Peyer's patch (tissue), 4 donors: ENCODE measurements around the gene IFITM1. TPM values are rescaled to one million over a fixed set of nuclear protein-coding genes. Genes with fewer than 3 reads are reported as not detected.

Source experiments
- DNase-seq, 3 donors: peaks; one replicate each; pipeline ENCODE4 v3.0.0-alpha.2; 2017 to 2019
- H3K27ac ChIP-seq, 4 donors: fragments of 200-600 bp; sonication (generic); one replicate each; pipeline ENCODE4 v1.5.1; 2016 to 2019
- H3K27me3 ChIP-seq, 2 donors: fragments of 200-600 bp; sonication (generic); one replicate each; pipeline ENCODE4 v1.5.1; 2019
- H3K36me3 ChIP-seq, 3 donors: fragments of 200-600 bp; sonication (generic); one replicate each; pipeline ENCODE4 v1.5.1; 2016 to 2019
- H3K4me1 ChIP-seq, 4 donors: fragments of 200-600 bp; sonication (generic); one replicate each; pipeline ENCODE4 v1.5.1; 2016 to 2019
- H3K4me3 ChIP-seq, 4 donors: fragments of 200-600 bp; sonication (generic); 1 replicate in 3 of 4; 2 replicates in 1 of 4; pipeline ENCODE4 v1.5.1; 2016 to 2019; ENCODE audit warnings: mild to moderate bottlenecking in 1 of 4
- H3K9me3 ChIP-seq, 4 donors: fragments of 200-600 bp; sonication (generic); one replicate each; pipeline ENCODE4 v1.5.1; 2016 to 2019; ENCODE audit warnings: mild to moderate bottlenecking in 1 of 4
- POLR2A ChIP-seq, 2 donors: fragments of 450-650 bp; IDR thresholded peaks; one replicate each; pipeline ENCODE4 v1.5.1; 2017; ENCODE audit warnings: antibody characterized with exemption in 2 of 2, mild to moderate bottlenecking in 2 of 2, moderate library complexity in 2 of 2
- total RNA-seq, 4 donors: library from RNA; depleted of rRNA; stranded (reverse); fragments of >200 nt; gene quantifications; one replicate each; pipeline ENCODE4 v1.1.0, GENCODE V29; 2016
- TF ChIP-seq, protein P1 (sequence below), 6 experiments: fragments of 450-650 bp in 4 of 6; fragments of 200-600 bp in 2 of 6; sonication (generic) in 1 of 6; IDR thresholded peaks; one replicate each; pipeline ENCODE4 v1.5.1; 2017 to 2019; ENCODE audit warnings: antibody characterized with exemption in 6 of 6, mild to moderate bottlenecking in 3 of 6, moderate library complexity in 1 of 6

Gene IFITM1
- total RNA-seq, 4 donors from 2014 or later, result 45.9 to 141 (median 89.6) TPM

DNA sequence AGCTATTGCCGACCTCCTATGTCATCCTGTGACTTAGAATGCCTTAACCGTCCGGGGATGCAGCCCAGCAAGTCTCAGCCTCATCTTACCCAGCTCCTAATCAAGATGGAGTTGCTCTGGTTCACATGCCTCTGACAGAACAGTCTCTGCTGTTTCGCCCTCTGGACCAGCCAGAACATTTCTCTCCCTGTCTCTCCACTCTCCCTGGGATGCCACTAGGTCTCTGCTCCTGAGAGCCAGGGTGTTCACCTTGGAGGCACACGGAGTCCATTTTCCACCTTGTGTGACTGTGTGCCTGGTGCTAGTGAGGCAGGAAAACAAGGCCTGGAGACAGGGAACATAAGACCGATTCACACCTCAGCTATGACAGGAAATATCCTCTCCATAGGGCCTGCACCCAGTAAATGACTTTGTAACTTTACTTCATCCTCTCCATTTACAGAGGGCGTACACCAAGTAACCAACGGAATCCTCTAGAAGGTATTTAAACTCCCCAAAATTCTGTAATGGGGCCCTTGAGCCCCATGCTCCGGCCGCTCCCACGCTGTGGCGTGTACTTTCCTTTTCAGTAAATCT, 38.7 kb downstream of the IFITM1 start:
- H3K4me1 ChIP-seq, result peaks cover 0 to 22% (median 10%) of the 10 kb centered on the region in 4 donors
- no peak overlapping the region for H3K4me3 ChIP-seq
- TF ChIP-seq, protein P1, sequence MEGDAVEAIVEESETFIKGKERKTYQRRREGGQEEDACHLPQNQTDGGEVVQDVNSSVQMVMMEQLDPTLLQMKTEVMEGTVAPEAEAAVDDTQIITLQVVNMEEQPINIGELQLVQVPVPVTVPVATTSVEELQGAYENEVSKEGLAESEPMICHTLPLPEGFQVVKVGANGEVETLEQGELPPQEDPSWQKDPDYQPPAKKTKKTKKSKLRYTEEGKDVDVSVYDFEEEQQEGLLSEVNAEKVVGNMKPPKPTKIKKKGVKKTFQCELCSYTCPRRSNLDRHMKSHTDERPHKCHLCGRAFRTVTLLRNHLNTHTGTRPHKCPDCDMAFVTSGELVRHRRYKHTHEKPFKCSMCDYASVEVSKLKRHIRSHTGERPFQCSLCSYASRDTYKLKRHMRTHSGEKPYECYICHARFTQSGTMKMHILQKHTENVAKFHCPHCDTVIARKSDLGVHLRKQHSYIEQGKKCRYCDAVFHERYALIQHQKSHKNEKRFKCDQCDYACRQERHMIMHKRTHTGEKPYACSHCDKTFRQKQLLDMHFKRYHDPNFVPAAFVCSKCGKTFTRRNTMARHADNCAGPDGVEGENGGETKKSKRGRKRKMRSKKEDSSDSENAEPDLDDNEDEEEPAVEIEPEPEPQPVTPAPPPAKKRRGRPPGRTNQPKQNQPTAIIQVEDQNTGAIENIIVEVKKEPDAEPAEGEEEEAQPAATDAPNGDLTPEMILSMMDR (IDR thresholded peaks at IDR 0.05), result no peak
- no peak for TF ChIP-seq POLR2A (IDR thresholded peaks at IDR 0.05)
- H3K27ac ChIP-seq, result peak overlapping the region; percentile 21 to 96 (median 92)
- DNase-seq, result peak in 1 of 3 donors; percentile 32
- H3K36me3 ChIP-seq, result no peaks in the 10 kb centered on the region
- no peaks in the 10 kb centered on the region for H3K27me3 ChIP-seq
- H3K9me3 ChIP-seq, result no peaks in the 10 kb centered on the region

DNA sequence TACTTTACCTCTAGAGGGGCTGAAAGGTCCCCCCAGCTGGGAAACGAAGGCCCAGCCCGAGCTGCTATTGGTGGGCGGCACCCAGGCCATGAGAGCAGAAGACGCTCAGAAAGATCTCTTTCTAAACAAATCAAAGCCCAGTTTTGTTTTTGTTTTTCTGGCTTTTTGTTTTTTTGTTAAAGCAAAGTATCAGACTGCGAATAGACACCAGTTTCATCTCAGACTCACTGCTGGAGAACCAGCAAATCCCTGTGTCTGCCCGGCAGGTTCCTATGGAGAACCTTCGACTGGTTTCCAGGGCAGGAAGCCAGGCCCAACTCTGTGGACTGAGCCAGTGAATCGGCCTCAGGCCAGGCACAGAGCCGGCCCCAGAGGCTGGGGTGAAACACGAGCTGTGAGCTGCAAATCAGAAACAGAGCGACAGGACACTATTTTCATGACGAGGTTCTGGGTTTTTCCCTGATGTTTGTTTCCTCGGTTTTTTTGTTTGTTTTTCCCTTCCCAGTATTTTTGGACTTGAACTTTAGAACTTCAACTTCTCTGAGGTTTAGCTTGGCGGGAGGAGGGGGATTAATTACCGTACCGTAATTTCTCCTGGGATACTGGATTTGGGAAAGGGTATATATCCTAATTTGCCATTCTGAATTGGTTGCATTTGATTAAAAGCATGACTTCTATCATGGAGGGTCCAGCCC, 39.5 kb downstream of the IFITM1 start:
- no peaks in the 10 kb centered on the region for H3K9me3 ChIP-seq
- no peak overlapping the region for H3K4me3 ChIP-seq
- peaks cover 0 to 22% (median 10%) of the 10 kb centered on the region in 4 donors for H3K4me1 ChIP-seq
- DNase-seq, result peak in 1 of 3 donors; percentile 77
- H3K27me3 ChIP-seq, result no peaks in the 10 kb centered on the region
- H3K36me3 ChIP-seq, result no peaks in the 10 kb centered on the region
- H3K27ac ChIP-seq, result peak overlapping the region; percentile 21 to 96 (median 92)
- TF ChIP-seq POLR2A (IDR thresholded peaks at IDR 0.05), result no peak
- TF ChIP-seq, protein P1 (IDR thresholded peaks at IDR 0.05), result no peak

DNA sequence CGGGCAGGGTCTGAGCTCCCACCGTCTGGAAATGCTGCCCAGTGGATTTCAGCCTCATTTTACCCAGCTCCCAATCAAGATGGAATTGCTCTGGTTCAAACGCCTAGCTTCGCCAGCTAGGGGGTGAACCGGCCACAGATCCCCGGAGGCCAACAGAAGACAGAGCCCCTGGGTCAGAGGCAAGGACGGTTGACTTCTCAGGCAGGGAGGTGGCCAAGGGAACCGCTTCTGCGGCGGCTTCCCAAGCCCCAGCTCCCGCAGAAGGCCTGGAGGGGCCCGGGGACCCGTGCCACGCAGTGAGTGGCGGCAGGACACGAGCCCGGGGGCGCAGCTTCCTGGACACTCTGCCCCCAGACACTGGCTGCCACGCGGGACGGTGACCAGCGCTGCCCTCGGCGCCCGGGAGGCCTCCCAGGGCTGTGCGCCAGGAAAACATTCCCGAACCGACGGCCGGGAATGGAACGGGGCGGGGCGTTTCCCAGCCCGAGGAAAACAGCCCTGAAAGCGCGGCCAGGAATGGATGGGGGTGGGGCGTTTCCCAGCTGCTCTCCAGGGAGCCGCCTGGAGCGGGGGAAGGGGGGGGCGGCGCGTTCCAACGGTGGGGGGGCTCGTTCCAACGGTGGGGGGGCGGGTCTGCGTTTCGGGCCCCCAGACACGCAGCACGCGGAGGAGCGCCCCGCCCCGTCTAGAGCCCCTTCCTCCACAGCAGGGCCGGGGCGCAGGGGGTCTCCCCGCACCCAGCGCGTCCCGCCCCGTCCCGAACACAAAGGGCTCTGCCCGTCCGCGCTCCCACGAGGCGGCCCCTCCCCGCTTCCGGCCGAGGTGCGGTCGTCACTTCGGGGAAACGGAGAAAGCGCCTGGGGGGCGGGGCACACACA, 42.0 kb downstream of the IFITM1 start:
- Histone ChIP-seq H3K4me3 (peak overlapping the region; percentile 46 to 67 (median 55)), H3K9me3 (no peaks in the 10 kb centered on the region), H3K27me3 (no peaks in the 10 kb centered on the region), H3K27ac (peak overlapping the region; percentile 88 to 96 (median 92)), H3K36me3 (no peaks in the 10 kb centered on the region), H3K4me1 (peaks cover 0 to 22% (median 8%) of the 10 kb centered on the region in 4 donors)
- peak; percentile 83 to 93 (median 88) for DNase-seq
- TF ChIP-seq POLR2A (IDR thresholded peaks at IDR 0.05), result peak in 1 of 2 donors; percentile 37
- TF ChIP-seq, protein P1 (IDR thresholded peaks at IDR 0.05), result no peak

DNA sequence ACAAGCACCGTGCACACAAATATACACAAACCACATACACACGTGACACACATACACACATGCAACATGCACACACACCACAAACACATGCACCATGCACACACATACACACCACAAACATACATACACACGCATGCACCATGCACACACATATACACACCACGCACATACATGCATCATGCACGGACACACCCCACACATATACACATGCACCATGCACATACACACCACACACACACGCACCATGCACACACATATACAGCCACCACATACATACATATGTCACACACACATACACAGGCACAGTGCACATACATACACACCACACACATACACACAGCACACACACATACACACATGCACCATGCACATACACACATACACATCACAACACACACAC, 42.8 kb downstream of the IFITM1 start:
- Histone ChIP-seq H3K27ac (no peak overlapping the region), H3K4me3 (no peak overlapping the region), H3K9me3 (no peaks in the 10 kb centered on the region), H3K4me1 (peaks cover 0 to 22% (median 6%) of the 10 kb centered on the region in 4 donors), H3K36me3 (no peaks in the 10 kb centered on the region), H3K27me3 (no peaks in the 10 kb centered on the region)
- TF ChIP-seq, protein P1 (IDR thresholded peaks at IDR 0.05), result no peak
- no peak for DNase-seq

DNA sequence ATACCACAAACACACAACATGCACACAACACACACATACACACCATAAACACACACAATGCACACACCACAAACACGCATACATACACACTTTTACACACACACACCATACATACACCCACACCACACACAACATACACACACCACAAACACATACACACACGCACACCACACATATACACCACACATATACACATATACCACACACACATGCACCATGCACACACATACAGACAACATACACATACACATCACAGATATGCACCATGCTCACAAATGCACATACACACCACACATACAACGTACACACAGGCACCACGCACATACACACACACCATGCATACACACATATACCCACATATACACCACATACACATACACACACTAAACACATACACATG, 43.7 kb downstream of the IFITM1 start:
- H3K9me3 ChIP-seq, result no peaks in the 10 kb centered on the region
- no peak overlapping the region for H3K4me3 ChIP-seq
- TF ChIP-seq, protein P1 (IDR thresholded peaks at IDR 0.05), result no peak
- no peak for TF ChIP-seq POLR2A (IDR thresholded peaks at IDR 0.05)
- H3K4me1 ChIP-seq, result peaks cover 0 to 22% (median 6%) of the 10 kb centered on the region in 4 donors
- no peak overlapping the region for H3K27ac ChIP-seq
- H3K27me3 ChIP-seq, result no peaks in the 10 kb centered on the region
- H3K36me3 ChIP-seq, result no peaks in the 10 kb centered on the region
- no peak for DNase-seq
